Left renal cortex interstitium (tissue), 4 donors: Measurements from ENCODE around the gene DMXL1. TPM values are rescaled to one million over a fixed set of nuclear protein-coding genes. Genes with fewer than 3 reads are reported as not detected.
"Not testable (repeated sequence)": the region's sequence is repeated elsewhere in the genome, so short reads cannot be mapped to it uniquely, and the experiment has no call there.

Source experiments
- DNase-seq, 4 donors: peaks; one replicate each; pipeline ENCODE4 v3.0.0-alpha.2; 2013; ENCODE audit warnings: low read depth in 4 of 4, low spot score in 2 of 4, missing footprints in 1 of 4
- polyA plus RNA-seq, 4 donors: library from polyadenylated mRNA; unstranded; fragments of 120-200 nt; gene quantifications; one replicate each; pipeline ENCODE4 v1.2.1, GENCODE V29; 2013; ENCODE audit not compliant: insufficient read length in 4 of 4

The DMXL1 gene
- polyA plus RNA-seq, 4 donors = 35.9 to 68.7 (median 46.8) TPM

- DNase-seq = not testable (repeated sequence)
Observed at GRCh38 chr5:119122474-119122873, 51.6 kb downstream of the DMXL1 start.

DNA sequence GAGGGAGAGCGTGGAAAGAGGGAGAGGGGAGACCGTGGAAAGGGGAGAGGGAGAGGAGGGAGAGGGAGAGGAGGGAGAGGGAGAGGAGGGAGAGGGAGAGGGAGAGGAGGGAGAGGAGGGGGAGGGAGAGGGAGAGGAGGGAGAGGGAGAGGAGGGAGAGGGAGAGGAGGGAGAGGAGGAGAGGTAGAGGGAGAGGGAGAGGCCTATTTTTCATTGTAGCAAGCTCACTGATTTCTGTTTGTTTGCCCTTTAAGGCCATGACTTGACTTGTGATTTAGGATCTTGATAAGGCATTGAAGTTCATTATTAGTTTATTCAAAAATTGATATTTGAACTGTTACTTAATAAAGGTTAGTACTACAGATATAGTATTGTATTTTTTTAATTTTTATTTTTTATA lies 52.4 kb downstream of the DMXL1 start:
- no peak for DNase-seq

- no peak for DNase-seq
Observed at GRCh38 chr5:119129770-119130169, 58.9 kb downstream of the DMXL1 start.

GRCh38 chr5:119131530-119132304 lies 60.8 kb downstream of the DMXL1 start:
- no peak for DNase-seq

GRCh38 chr5:119135743-119136142 lies 64.9 kb downstream of the DMXL1 start:
- not testable (repeated sequence) for DNase-seq

DNA sequence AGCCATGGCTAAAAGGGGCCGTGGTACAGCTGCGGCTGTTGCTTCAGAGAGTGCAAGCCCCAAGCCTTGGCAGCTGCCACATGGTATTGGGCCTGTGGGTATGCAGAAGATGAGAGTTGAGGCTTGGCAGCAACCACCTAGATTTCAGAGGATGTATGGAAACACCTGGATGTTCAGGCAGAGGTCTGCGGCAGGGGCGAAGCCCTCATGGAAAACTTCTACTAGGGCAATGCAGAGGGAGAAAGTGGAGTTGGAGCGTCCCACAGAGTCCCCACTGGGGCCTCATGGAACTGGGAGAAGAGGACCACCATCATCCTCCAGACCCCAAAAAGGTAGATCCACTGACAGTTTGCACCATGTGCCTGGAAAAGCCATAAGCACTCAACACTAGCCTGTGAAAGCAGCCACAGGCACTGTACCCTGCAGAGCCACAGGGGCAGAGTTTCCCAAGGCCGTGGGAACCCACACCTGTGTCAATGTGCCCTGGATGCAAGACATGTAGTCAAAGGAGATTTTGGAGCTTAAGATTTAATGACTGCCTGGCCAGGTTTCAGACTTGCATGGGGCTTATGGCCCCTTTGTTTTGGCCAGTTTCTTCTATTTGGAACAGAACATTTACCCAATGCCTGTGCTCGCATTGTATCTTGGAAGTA lies 65.9 kb downstream of the DMXL1 start:
- no peak for DNase-seq

GRCh38 chr5:119153629-119154028 lies 82.7 kb downstream of the DMXL1 start:
- no peak for DNase-seq

DNA sequence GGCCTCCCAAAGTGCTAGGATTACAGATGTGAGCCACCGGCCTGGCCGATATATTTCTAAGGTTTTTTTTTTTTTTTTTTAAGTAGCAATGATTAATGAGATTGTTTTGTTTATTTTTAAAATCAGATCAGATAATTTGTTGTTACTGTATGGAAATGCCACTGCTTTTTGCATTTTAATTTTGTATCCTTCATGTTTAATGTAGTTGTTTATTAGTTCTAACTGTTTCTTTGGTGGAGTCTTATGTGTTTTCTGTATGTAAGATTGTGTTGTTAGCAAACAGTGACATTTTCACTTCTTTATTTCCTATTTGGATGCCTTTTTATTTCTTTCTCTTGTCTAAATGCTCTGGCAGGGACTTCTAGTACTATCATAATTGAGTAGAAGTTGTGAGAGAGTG lies 87.3 kb downstream of the DMXL1 start:
- no peak for DNase-seq

DNA sequence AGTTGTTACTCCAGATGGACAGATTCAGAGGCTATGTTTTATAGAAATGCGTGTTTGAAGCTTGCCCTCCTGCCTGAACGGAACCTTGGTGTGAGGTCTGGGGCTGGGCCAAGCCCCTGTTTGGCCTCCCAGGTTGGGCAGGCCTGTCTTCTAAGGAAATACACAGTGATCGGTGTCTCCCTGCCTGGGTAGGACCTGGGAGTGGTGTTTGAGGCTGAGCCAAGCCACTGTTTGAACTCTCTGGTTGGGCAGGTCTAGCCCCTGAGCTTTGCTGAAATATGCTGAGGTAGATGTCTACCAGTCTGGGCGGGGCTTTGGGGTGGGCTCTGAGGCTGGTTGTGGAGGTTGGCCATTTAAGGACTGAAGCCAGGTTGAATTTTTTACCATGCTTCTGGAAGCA lies 90.5 kb downstream of the DMXL1 start:
- DNase-seq = no peak

DNA sequence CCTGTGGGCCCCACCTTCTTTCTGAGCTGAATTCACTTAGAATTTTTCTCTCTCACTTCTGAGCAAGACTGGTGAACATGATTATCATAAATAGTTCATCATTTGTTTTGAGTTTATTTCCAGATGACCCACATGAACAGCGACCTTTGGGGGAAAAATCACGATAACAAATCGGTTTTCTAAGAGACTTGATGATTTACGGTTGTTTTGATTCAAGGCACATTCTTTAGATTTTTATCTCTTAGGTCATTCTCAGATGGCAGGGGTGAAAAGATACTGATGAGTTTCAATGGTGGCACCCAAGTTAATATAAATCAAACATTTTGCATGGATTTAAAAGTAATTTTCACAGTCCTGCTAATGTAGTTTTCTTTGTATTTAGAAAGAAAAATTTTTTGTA lies 95.1 kb downstream of the DMXL1 start:
- no peak for DNase-seq

GRCh38 chr5:119168401-119168800 lies 97.5 kb downstream of the DMXL1 start:
- no peak for DNase-seq

DNA sequence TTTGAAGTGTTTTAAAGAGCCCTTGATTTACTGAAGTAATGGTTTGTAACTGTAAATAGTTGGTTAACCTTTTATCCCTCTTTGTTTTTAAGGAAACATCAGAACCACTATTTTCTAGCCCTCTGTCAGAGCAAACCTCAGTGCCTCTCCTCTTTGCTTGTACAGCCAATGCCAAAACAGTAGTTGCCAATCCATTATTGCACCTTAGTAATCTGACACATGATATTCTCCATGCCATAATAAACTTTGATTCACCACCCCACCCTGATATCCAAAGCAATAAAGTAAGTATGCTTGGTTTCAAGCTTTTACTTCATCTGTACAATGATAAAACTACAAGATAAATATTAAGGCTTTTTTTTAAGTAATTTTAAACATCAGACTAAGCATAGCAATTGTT lies 100.8 kb downstream of the DMXL1 start:
- DNase-seq = no peak

DNA sequence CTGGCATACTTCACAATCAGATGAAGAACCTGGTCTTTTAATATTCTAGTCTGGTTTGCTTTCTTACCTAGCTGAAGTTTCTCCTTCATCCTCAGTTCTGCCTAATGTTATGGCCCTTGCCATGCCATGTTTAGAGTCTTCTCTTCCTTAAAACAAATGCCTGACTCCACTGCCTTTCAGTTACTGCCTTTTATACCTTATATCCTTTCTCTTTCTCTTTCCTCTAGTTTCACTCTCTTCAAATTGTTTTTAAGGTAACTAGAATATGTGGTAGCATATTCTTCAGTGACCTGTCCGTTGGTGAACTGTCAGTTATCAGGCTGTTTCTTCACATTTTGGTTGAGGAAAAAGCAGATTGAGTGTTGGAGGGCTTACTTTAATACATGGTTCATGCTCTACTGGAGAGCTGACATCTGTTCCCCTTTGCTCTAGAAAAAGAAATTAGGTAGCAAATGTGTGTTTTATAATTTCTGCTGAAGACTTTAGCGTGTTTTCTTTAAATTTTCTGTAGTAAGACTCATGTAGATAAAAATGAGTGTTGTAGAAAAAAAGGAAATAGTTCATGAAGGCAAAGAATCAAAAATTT lies 103.8 kb downstream of the DMXL1 start:
- no peak for DNase-seq

- no peak for DNase-seq
Observed at GRCh38 chr5:119176785-119177184, 105.9 kb downstream of the DMXL1 start.

DNA sequence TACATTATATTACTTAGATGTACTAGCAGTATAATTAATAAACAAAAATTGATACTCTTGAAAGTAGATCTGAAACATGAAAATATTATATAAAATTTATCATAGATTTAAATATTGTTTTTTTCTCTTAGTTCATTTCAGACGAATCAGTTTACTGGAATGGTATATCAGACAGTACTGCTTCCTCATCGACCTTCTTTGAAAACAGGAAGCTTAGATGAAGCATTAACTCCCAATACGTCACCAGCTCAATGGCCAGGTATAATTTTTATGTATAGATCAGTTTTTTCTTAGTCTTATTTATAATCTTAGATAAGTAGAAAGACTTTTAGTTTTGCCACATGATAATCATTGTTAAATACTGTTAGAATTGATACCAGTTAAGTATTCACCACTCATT lies 106.3 kb downstream of the DMXL1 start:
- DNase-seq = no peak

DNA sequence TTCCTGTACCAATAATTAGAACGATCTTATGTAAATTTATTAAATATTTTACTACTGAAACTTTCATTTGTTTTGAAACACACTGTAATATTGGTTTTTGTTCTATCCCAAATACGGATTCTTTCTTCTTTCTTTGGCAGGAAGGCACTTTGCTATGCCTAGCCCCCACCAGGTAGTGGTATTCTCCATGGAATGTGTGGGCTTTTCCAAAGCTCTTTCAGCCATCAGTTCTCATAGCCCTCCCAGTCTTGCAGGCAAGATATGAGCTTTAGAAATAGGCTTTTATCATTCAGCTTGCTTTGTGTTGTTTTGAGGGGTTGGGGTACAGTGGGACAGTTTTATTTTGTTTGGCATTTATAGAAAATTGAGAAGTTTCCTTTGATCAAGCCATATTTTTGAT lies 107.5 kb downstream of the DMXL1 start:
- no peak for DNase-seq

DNA sequence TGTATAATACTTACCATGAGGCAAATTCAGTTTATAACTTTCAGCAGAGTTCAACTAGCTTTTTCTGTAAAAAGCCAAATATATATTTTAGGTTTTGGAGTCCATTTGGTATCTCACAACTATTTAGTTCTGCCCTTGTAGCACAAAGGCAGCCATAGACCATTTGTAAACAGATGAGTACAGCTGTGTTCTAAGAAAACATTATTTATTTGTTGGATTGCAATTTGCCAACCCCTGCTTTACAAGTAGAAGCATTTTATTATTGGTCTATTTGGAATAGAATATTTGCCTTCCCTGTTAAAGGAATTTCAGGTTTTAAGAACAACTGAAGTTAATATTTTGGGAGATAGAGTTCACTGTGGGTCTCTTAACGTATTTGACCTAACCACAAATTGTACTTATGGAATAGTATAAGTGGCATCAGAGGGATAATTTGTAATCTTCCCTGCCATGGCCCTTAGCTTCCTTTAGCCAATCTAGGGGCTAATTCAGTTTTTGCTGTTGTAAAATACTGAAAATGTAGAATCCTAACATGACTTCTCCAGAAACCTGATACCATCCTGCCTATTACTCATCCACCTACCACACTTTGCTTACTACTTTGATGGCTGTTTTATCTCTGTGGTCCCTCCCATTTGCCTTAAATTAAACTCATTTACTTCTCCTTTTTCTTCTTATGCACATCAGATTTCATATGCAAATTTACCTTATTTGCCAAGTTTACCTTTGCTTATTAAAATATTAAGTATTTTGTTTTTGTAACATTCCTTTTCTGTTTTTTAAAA lies 109.2 kb downstream of the DMXL1 start:
- no peak for DNase-seq

- not testable (repeated sequence) for DNase-seq
Observed at GRCh38 chr5:119185512-119185911, 114.6 kb downstream of the DMXL1 start.

DNA sequence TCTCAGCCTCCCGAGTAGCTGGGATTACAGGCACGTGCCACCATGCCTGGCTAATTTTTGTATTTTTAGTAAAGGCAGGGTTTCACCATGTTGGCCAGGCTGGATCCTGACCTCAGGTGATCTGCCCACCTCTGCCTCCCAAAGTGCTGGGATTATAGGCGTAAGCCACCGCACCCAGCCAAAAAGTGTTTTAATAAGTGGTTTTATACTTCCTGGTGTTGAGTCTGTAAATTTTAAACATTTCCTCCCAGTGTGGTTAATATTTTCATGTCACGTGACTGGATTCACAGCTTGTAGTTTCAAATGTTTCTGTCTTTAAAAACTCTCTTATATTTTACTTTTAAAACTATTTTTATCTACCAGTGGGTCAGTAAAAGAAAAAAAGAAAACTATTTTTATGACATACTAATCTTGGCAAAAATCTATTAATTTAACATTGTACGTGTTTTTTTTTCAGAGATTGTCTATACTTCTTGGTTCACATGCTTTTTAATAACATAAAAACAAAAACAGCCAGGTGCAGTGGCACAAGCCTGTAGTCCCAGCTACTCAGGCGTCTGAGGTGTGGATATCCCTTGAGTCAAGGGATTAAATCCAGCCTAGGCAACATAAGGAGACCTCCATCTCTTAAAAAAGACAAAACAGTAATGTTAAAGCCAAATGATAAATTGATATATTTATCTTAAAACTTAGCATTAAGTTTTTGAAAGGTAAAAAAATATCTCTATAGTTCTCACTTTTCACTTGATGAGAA lies 117.1 kb downstream of the DMXL1 start:
- no peak for DNase-seq

DNA sequence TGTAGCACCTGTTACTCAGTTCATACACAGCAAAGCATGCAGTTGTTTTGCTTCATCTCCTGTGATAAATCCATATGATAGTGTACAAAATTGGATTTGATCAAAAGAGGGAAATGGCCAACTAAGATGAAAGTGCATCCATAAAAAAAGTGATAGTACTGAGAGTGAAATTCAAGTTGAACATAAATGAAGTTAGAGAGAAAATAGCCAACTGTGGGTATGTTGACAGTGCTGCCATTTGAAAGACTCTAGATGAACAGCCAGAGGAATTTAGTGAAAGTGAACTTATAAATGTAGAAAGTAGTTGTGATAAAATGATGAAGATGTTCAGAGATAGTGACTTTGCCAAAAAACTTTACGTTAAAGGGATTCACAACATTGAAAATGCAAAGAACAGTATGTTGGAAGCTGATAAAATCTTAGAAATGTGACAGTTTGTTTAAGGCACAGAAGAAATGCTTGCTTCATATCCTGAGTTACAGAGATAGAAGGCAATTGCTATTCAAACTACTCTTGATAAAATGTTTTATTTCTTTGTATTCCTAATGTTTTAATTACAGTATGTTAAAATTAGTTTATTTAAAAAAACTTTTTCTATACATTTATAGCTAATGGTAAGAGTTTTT lies 119.7 kb downstream of the DMXL1 start:
- DNase-seq = no peak
